Neural cell (in vitro differentiated cells): ENCODE data around the gene AATK. TPM values are rescaled to one million over a fixed set of nuclear protein-coding genes. Genes with fewer than 3 reads are reported as not detected.
"Not testable (repeated sequence)": the region's sequence is repeated elsewhere in the genome, so short reads cannot be mapped to it uniquely, and the experiment has no call there.

Source experiments
- H2AFZ ChIP-seq: fragments of 200-600, 300-800 bp; sonication (generic), shearing (Covaris generic); 2 replicates; pipeline ENCODE4 v1.6.0; 2014; ENCODE audit warnings: low read depth, mild to moderate bottlenecking, antibody characterized with exemption, low read length, moderate library complexity
- H3F3A ChIP-seq: fragments of 200-600 bp; shearing (Covaris generic); 2 replicates; pipeline ENCODE4 v1.6.1; 2016; ENCODE audit warnings: mild to moderate bottlenecking, moderate library complexity, mixed read lengths, antibody characterized with exemption, low read length; ENCODE audit not compliant: insufficient read depth, poor library complexity, severe bottlenecking
- H3K27ac ChIP-seq: fragments of 200-600, 300-800 bp; sonication (generic), shearing (Covaris generic); 2 replicates; pipeline ENCODE4 v1.5.1; 2014; ENCODE audit warnings: mild to moderate bottlenecking, low read length, moderate library complexity
- H3K27me3 ChIP-seq: fragments of 300-800, 200-600 bp; sonication (generic), shearing (Covaris generic); 2 replicates; pipeline ENCODE4 v1.6.0; 2014; ENCODE audit warnings: mild to moderate bottlenecking, low read depth, low read length, moderate library complexity; ENCODE audit not compliant: insufficient read depth
- H3K36me3 ChIP-seq: fragments of 300-800, 200-600 bp; sonication (generic), shearing (Covaris generic); 2 replicates; pipeline ENCODE4 v1.5.1; 2014; ENCODE audit warnings: mild to moderate bottlenecking, antibody characterized with exemption, low read length, moderate library complexity; ENCODE audit not compliant: insufficient read depth
- H3K4me2 ChIP-seq: fragments of 300-800, 200-600 bp; sonication (generic), shearing (Covaris generic); 2 replicates; pipeline ENCODE4 v1.6.0; 2014; ENCODE audit warnings: mild to moderate bottlenecking, low read length
- H3K4me3 ChIP-seq: fragments of 300-800, 200-600 bp; sonication (generic), shearing (Covaris generic); 2 replicates; pipeline ENCODE4 v1.5.1; 2014; ENCODE audit warnings: mild to moderate bottlenecking, low read length, moderate library complexity
- H3K79me2 ChIP-seq: fragments of 200-600 bp; shearing (Covaris generic); replicated peaks from 2 replicates; pipeline ENCODE4 v1.6.0; 2014; ENCODE audit warnings: mild to moderate bottlenecking, low read length, moderate library complexity; ENCODE audit not compliant: insufficient read depth
- H3K9ac ChIP-seq: fragments of 300-800, 200-600 bp; sonication (generic), shearing (Covaris generic); 2 replicates; pipeline ENCODE4 v1.6.1; 2016; ENCODE audit warnings: mild to moderate bottlenecking, low read length, mixed read lengths
- H3K9me2 ChIP-seq: fragments of 200-600 bp; shearing (Covaris generic); 2 replicates; pipeline ENCODE4 v1.6.1; 2016; ENCODE audit warnings: mild to moderate bottlenecking, low read length, mixed read lengths; ENCODE audit not compliant: insufficient read depth
- H3K9me3 ChIP-seq: fragments of 200-600, 300-800 bp; sonication (generic), shearing (Covaris generic); 2 replicates; pipeline ENCODE4 v1.6.1; 2016; ENCODE audit warnings: mild to moderate bottlenecking, mixed run types, low read length, moderate library complexity, mixed read lengths
- H4K20me1 ChIP-seq: fragments of 200-600 bp; shearing (Covaris generic); 2 replicates; pipeline ENCODE4 v1.6.1; 2016; ENCODE audit warnings: mild to moderate bottlenecking, mixed run types; ENCODE audit not compliant: insufficient read depth
- EP300 ChIP-seq: fragments of 450-650 bp; conservative IDR thresholded peaks from 2 replicates; pipeline ENCODE4 v1.6.1; 2014; ENCODE audit warnings: antibody characterized with exemption, mild to moderate bottlenecking, moderate library complexity; ENCODE audit not compliant: poor library complexity, severe bottlenecking
- EZH2 ChIP-seq: fragments of 200-600, 300-800 bp; shearing (Covaris generic), sonication (generic); IDR thresholded peaks from 2 replicates; pipeline ENCODE4 v1.6.1; 2014; ENCODE audit warnings: antibody characterized with exemption, low read length, borderline replicate concordance, mild to moderate bottlenecking; ENCODE audit not compliant: insufficient read depth, poor library complexity, severe bottlenecking
- MXI1 ChIP-seq: fragments of 450-650 bp; conservative IDR thresholded peaks from 2 replicates; pipeline ENCODE4 v1.6.1; 2014; ENCODE audit warnings: antibody characterized with exemption, mild to moderate bottlenecking; ENCODE audit not compliant: poor library complexity, severe bottlenecking
- POLR2AphosphoS5 ChIP-seq: IDR thresholded peaks from 2 replicates; pipeline ENCODE4 v1.6.1; 2012
- RAD21 ChIP-seq: fragments of 450-650 bp; conservative IDR thresholded peaks from 2 replicates; pipeline ENCODE4 v1.6.1; 2014; ENCODE audit warnings: antibody characterized with exemption, mild to moderate bottlenecking, moderate library complexity
- SMC3 ChIP-seq: fragments of 450-650 bp; conservative IDR thresholded peaks from 2 replicates; pipeline ENCODE4 v1.6.1; 2014; ENCODE audit warnings: antibody characterized with exemption, mild to moderate bottlenecking, moderate library complexity; ENCODE audit not compliant: poor library complexity
- TAF1 ChIP-seq: IDR thresholded peaks from 2 replicates; pipeline ENCODE4 v1.6.1; 2012; ENCODE audit warnings: low read depth
- polyA plus RNA-seq: library from polyadenylated mRNA; depleted of rRNA; stranded (reverse); fragments of >200 nt; gene quantifications from 2 replicates; pipeline ENCODE4 v1.2.3, GENCODE V29; 2014
- TF ChIP-seq, protein P1 (sequence below): IDR thresholded peaks from 2 replicates; pipeline ENCODE4 v1.6.1; 2012; ENCODE audit warnings: borderline replicate concordance
- TF ChIP-seq, protein P2 (sequence below): fragments of 450-650 bp; IDR thresholded peaks from 2 replicates; pipeline ENCODE4 v1.5.1; 2014; ENCODE audit warnings: antibody characterized with exemption, mild to moderate bottlenecking, moderate library complexity; ENCODE audit not compliant: poor library complexity, severe bottlenecking

AATK gene
- polyA plus RNA-seq, 1 donor from 2014 or later, result 11.1 TPM

DNA sequence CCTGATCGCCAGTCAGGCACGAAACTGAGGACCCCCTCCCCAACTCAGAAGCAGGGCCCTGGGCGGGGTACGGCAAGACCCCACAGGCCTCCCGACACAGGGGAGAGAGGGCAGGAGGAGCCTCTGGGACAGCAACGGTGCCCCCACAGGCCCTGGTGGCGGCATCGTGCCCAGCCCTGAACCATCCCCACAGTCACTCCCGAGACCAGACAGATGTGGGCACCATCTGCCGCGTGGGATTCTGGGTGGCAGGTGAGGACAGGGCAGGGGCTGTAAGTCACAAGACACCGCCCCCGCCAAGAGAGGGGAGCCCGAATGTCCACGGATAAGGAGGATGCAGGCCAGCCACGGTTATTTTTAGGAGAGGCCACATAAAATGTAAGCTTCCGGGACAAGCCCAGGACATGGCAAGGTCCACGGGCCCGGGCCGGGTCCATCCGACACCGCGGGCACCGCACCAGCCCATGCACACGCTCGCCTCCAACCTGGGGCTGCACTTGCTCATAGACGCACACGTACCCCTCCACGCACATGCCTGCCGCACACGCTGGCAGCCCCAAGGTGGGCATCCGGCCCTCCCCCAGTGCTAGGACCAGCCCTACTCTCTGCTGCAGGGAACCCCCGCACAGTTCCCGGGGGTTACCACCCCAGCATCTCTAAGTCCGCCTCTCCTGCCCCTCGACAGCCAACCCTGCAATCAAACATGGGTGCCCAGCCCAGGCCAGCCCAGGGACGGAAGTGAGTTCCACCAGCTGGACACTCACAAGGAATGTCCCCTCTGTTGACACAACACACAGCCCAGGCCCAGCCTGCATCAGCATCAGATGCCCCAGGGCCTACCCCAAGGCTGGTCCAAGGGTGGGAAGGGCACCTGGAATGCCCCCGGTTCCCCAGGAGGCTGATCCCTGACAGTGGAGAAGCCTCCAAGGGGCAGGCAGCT lies 8.9 kb downstream of the AATK start:
- no peaks in the 10 kb centered on the region for H3F3A ChIP-seq
- no peaks in the 10 kb centered on the region for H4K20me1 ChIP-seq
- H3K9me2 ChIP-seq, result no peaks in the 10 kb centered on the region
- TF ChIP-seq MXI1 (no peak), RAD21 (no peak), POLR2AphosphoS5 (no peak), SMC3 (no peak), EP300 (no peak), EZH2 (no peak), TAF1 (no peak)
- TF ChIP-seq, protein P1, sequence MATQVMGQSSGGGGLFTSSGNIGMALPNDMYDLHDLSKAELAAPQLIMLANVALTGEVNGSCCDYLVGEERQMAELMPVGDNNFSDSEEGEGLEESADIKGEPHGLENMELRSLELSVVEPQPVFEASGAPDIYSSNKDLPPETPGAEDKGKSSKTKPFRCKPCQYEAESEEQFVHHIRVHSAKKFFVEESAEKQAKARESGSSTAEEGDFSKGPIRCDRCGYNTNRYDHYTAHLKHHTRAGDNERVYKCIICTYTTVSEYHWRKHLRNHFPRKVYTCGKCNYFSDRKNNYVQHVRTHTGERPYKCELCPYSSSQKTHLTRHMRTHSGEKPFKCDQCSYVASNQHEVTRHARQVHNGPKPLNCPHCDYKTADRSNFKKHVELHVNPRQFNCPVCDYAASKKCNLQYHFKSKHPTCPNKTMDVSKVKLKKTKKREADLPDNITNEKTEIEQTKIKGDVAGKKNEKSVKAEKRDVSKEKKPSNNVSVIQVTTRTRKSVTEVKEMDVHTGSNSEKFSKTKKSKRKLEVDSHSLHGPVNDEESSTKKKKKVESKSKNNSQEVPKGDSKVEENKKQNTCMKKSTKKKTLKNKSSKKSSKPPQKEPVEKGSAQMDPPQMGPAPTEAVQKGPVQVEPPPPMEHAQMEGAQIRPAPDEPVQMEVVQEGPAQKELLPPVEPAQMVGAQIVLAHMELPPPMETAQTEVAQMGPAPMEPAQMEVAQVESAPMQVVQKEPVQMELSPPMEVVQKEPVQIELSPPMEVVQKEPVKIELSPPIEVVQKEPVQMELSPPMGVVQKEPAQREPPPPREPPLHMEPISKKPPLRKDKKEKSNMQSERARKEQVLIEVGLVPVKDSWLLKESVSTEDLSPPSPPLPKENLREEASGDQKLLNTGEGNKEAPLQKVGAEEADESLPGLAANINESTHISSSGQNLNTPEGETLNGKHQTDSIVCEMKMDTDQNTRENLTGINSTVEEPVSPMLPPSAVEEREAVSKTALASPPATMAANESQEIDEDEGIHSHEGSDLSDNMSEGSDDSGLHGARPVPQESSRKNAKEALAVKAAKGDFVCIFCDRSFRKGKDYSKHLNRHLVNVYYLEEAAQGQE, result no peak
- TF ChIP-seq, protein P2, sequence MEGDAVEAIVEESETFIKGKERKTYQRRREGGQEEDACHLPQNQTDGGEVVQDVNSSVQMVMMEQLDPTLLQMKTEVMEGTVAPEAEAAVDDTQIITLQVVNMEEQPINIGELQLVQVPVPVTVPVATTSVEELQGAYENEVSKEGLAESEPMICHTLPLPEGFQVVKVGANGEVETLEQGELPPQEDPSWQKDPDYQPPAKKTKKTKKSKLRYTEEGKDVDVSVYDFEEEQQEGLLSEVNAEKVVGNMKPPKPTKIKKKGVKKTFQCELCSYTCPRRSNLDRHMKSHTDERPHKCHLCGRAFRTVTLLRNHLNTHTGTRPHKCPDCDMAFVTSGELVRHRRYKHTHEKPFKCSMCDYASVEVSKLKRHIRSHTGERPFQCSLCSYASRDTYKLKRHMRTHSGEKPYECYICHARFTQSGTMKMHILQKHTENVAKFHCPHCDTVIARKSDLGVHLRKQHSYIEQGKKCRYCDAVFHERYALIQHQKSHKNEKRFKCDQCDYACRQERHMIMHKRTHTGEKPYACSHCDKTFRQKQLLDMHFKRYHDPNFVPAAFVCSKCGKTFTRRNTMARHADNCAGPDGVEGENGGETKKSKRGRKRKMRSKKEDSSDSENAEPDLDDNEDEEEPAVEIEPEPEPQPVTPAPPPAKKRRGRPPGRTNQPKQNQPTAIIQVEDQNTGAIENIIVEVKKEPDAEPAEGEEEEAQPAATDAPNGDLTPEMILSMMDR, result no peak
- H3K27ac ChIP-seq, result no peak overlapping the region
- H3K36me3 ChIP-seq, result no peaks in the 10 kb centered on the region
- H2AFZ ChIP-seq, result no peak overlapping the region
- no peaks in the 10 kb centered on the region for H3K79me2 ChIP-seq
- no peaks in the 10 kb centered on the region for H3K27me3 ChIP-seq
- no peak overlapping the region for H3K9ac ChIP-seq
- no peak overlapping the region for H3K4me3 ChIP-seq
- H3K9me3 ChIP-seq, result no peaks in the 10 kb centered on the region
- H3K4me2 ChIP-seq, result no peak overlapping the region

GRCh38 chr17:81154961-81155360 lies 11.1 kb downstream of the AATK start:
- no peak overlapping the region for H3K4me2 ChIP-seq
- H3K79me2 ChIP-seq, result no peaks in the 10 kb centered on the region
- no peak overlapping the region for H3K27ac ChIP-seq
- H3K9me3 ChIP-seq, result no peaks in the 10 kb centered on the region
- H3K36me3 ChIP-seq, result no peaks in the 10 kb centered on the region
- no peaks in the 10 kb centered on the region for H3K9me2 ChIP-seq
- TF ChIP-seq SMC3 (no peak), EZH2 (no peak), EP300 (no peak), TAF1 (no peak), RAD21 (no peak), POLR2AphosphoS5 (no peak), MXI1 (no peak)
- TF ChIP-seq, protein P2, result no peak
- TF ChIP-seq, protein P1, result no peak
- no peaks in the 10 kb centered on the region for H4K20me1 ChIP-seq
- no peak overlapping the region for H2AFZ ChIP-seq
- no peaks in the 10 kb centered on the region for H3K27me3 ChIP-seq
- no peaks in the 10 kb centered on the region for H3F3A ChIP-seq
- H3K4me3 ChIP-seq, result no peak overlapping the region
- H3K9ac ChIP-seq, result no peak overlapping the region

- not testable (repeated sequence) for H3K4me2 ChIP-seq, H2AFZ ChIP-seq, H4K20me1 ChIP-seq, H3K36me3 ChIP-seq, H3K27me3 ChIP-seq, H3K9me3 ChIP-seq, H3K79me2 ChIP-seq, H3K9ac ChIP-seq, H3K4me3 ChIP-seq, H3K27ac ChIP-seq, H3F3A ChIP-seq, H3K9me2 ChIP-seq
These were observed 12.0 kb downstream of the AATK start for GRCh38 chr17:81154016-81154415.
